Erythroblast (primary cell): ENCODE data around the gene SCNN1A.

Source experiments
- DNase-seq, 2 experiments: peaks; one replicate each; lab custom pipeline; 2025; lab: John Stamatoyannopoulos, UW
- GATA1 ChIP-seq: IDR thresholded peaks from 2 replicates; pipeline ENCODE4 v1.6.1; 2011; ENCODE audit warnings: low read depth, mild to moderate bottlenecking, control low read depth, low read length, moderate library complexity
- POLR2A ChIP-seq: IDR thresholded peaks from 2 replicates; pipeline ENCODE4 v1.6.1; 2011; ENCODE audit warnings: mild to moderate bottlenecking, low read length

Gene SCNN1A

DNA sequence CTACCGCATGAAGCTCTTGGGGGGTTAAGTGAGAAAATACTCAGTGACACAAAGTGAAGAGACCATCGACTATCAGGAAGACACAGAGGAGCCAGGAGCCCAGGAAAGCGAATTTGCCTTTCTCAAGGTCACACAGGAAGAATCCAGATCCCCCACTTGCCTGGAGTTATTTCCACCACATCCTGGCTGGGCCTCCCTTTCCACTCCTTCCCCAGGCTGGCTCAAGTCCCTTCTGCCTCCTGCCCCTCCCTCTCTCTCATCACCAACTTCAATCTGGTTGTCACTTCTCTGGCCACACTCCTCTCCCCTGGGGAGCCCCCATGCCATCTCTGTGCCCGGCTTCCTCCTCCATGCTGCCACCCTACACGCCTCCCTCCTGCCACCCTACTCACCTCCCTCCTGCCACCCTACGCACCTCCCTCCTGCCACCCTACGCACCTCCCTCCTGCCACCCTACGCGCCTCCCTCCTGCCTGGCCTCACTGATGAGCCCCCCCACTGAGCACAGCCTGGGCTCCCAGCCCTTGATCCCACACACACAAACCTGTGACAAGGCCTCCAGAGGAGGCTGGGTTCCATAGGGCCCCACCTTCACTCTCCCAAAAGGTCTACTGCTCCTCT is 6.3 kb downstream of the SCNN1A start:
- DNase-seq = no peak

DNA sequence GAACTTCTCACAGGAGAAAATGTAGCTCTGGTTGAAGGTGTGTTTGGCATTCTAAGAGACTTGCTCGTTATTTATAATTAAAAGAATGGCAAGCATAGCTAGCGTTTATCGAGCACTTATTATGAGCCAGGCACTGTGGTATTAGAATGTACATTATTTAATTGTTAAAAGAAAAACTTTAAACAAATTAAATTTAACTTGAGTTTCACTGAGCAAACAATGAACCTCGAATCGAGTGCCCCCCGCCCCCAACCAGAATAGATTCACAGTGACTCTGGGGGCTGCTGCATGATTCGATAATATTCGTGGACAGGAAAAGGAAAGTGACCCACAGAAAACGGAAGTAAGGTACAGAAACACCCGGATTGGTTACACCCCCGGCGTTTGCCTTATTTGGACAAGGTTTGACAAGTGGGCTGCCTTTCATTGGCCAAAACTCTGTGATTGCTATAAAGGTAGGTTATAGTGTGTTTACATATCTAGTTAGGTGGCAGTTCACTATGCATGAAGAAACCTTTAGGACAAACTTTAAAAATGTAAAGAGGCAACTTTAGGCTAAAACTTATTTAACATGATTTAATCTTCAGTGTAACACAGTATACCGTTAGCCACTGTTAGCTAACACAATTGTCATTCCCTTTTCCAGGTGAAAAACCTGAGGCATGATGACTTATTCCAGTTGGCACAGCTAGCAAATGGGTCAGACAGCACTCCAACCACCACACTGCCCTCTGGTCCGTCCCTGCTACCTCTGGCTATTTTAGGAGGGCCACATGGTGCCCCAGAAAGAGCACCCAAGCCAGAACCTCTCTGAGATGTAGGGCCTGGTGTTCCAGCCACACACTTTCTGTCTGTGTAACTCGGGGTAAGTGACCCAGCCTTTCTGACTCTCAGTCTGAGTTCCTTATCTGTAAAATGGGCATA is 7.1 kb downstream of the SCNN1A start:
- DNase-seq = peak; percentile 35 to 44
- TF ChIP-seq POLR2A (no peak), GATA1 (no peak)

More for the DNA sequence above, 6.3 kb downstream of the SCNN1A start:
- TF ChIP-seq POLR2A (no peak), GATA1 (no peak)

DNA sequence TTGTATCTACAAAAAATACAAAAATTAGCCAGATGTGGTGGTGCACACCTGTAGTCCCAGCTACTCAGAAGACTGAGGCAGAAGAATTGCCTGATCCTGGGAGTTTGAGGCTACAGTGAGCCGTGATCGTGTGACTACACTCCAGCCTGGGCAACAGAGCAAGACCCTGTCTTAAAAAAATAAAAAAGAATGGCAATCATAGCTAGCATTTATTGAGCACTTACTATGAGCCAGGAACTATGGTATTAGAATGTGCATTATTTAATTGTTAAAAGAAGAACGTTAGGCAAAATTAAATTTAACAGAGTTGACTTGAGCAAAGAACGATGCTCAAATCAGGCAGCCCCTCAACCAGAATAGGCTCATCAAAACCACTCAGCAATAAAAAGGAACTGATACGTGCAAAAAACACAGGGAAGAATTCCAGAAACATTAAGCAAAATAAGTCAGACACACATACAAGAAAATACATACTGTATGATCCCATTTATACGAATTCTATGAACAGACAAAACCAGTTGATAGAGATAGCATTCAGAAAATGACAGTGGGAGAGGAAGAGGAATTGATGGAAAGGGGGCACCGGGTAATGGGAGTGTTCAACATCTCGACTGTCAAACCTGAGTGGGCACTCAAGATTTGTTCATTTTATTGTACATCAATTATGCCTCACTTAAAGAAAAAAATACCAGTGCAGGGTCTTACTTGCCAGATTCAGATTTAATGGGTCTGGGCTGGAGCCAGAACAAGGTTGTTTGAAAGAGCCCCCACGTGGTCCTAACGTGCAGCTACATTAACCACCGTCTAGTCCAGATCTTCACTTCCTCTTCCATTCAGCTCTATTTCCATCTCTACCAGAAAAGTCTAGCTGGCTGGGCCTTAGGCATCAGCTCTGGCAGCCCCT is 8.0 kb downstream of the SCNN1A start:
- DNase-seq = peak; percentile 28 to 44
- TF ChIP-seq GATA1 = no peak
- no peak for TF ChIP-seq POLR2A

DNA sequence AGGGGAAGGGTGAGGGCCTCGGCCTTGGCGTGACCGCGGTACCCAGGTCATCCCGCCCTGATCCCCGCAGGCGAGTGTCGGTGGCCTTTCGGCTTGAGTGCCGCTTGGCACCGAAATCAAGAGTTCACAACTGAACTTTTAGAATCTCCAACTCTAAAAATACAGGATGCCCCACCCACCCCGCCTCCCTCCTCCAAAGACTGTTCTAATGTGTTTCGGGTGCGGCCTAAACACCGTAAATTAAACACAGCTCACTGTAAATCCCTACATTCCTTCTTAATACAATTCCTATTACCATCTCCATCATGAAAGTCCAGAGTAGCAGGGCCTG is 11.4 kb downstream of the SCNN1A start:
- DNase-seq = no peak
- TF ChIP-seq POLR2A = no peak
- no peak for TF ChIP-seq GATA1

DNA sequence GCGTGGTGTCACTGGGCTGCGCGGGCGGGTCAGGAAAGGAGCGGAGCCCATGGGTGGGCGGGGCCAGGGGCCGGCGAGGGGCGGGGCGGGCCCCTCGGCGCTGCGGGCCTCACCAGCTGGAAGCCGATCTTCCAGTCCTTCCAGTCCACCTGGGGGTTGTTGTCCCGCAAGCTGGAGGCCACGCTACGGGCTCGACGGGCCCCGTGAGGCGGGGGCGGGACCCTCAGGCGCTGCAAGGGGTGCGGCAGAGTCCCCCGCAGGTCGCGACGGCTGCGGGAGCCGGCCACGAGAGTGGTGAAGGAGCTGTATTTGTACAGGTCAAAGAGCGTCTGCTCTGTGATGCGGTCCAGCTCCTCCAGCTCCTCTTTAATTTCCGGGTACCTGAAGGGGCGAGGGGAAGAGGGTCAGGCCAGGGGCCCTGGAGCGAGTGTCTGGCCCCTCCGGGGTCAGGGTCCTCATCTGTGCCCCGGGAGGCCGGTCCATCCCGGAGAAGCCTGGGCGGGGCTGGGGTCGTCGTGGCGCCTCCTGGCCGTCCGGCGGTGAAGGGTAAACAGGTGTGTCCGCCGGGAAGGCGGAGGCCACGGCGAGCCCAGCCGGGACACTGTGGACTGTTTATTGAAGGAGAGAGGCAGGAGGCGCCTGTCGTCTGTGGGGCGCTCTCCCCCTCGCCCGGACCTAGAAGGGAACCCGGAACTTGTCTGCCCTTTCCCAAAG is 11.9 kb downstream of the SCNN1A start:
- DNase-seq = peak; percentile 55 to 79
- TF ChIP-seq POLR2A = peak; percentile 24
- no peak for TF ChIP-seq GATA1

DNA sequence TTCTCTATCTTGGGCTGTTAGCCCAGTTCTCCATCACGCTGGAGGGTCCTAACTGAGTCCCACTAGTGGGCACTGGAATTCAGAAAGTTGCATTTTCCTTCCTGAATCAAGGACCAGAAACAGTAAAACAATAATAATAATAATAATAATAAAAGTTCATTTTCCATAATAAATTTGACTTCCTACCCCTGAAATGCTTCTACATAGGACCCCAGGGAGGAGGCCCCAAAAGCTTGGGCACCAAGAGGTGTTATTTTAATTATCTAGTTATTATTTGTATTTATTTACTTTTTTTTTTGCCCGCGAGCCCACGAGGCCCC is 12.4 kb downstream of the SCNN1A start:
- TF ChIP-seq GATA1 (no peak), POLR2A (no peak)
- DNase-seq = no peak

DNA sequence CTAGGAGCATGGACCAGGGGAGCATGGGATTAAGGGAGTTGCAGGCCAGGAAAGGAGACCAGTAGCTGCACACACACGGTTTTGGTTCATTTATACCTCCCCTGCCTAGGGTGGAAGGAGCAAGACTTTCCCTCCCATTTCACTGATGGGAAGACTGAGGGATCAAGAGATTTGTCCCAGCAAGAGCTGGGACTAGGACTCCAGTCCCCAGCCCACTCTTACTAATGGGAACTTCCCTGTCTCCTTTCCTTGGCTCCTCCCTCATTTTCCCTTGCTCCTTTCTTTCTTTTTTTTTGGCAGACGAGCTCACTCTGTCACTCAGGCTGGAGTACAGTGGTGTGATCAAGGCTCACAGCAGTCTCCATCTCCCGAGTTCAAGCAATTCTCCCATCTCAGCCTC is 13.0 kb downstream of the SCNN1A start:
- DNase-seq = no peak
- TF ChIP-seq GATA1 = no peak
- TF ChIP-seq POLR2A = no peak

DNA sequence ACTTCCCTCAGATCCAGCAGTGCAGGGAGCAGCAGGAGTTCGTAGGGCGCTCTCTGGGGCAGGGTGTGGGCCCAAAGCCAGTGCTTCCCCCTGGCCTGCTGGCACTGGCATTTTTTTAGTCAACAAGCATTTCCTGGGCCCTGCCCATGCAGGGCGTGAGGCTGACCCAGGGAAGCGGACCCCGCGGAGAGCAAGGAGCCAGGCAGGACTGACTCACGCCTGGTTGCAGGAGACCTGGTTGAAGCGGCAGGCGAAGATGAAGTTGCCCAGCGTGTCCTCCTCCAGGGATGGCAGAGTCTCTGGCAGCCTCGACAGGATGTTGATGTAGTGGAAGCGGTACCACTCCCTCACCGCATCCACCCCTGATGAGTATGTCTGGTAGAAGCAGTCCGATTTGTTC is 13.5 kb downstream of the SCNN1A start:
- TF ChIP-seq GATA1 = no peak
- TF ChIP-seq POLR2A = no peak
- no peak for DNase-seq

DNA sequence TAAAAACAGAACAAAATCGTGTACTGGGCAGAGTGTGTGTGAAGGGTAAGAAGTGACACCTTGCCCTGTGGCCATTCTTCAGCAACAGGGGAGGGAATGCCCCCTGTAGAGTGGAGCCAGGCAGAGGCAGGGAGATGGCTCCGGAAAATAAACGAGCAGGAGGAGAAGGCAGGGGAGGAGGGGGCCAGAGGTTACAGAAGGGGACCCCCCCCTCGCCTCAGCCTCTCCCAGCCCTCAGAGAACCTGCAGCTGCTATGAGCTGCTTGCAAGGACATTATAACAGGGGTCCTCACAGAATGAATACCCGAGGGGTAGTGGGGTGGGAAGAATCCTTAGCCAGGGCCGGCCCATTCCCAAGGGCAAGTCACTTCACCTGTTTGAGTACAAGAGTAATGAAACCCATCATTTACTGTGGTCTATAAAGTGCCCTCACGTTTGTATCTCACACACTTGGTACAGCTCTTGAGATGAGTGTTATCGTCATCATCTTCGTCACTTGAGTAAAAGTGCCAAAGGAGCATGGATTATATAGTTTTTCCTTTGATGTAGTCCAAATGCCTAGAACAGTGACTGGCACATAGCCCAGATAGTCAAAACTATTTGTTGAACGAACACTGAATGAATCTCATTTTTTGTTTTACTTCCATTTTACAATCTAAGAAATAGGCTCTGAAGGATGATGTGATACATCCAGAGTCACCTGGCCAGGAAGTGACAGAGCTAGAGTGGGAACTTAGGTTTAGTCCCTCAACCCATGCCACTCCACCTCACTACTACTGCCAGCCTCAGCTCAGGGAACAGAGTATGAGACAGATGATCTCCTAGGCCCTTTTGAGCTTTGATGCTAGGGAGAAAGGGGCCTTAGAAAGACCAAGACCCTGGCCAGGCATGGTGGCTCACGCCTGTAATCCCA is 14.5 kb downstream of the SCNN1A start:
- DNase-seq = no peak
- TF ChIP-seq GATA1 (no peak), POLR2A (no peak)

DNA sequence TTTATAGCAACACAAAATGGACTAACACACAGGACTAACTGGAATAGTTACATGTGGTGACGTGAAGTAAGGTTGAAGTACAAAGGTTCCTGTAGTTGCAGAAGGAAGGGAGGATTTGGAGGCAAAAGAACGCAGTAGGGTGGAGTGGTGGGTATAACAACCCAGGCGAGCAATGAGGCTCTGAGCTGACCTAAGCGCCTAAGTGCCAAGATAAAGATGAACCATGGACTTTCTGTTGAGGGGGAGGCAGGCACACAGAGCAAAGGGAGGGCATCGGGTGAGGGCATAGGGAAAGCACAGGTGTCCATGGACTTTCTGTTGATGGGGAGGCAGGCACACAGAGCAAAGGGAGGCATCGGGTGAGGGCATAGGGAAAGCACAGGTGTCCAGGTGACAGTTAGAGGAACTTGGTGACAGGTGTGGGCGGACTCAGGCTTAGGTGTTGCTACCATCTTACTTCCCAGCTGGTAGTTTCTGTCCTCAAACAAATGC is 15.2 kb downstream of the SCNN1A start:
- no peak for DNase-seq
- TF ChIP-seq POLR2A (no peak), GATA1 (no peak)

DNA sequence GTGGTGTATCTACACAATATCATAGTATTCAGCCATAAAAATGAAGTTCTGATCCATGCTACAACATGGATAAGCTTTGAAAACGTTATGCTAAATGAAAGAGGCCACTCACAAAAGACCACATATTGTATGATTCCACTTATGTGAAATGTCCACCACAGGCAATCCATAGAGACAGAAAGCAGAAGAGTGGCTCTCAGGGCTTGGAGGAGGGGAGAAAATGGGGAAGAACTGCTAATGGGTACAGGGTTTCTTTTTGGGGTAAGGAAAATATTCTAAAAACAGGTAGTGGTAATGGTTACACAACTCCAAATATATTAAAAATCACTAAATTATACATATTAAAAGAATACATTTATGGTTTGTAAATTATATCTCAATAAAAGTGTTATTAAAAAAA is 16.5 kb downstream of the SCNN1A start:
- no peak for DNase-seq

DNA sequence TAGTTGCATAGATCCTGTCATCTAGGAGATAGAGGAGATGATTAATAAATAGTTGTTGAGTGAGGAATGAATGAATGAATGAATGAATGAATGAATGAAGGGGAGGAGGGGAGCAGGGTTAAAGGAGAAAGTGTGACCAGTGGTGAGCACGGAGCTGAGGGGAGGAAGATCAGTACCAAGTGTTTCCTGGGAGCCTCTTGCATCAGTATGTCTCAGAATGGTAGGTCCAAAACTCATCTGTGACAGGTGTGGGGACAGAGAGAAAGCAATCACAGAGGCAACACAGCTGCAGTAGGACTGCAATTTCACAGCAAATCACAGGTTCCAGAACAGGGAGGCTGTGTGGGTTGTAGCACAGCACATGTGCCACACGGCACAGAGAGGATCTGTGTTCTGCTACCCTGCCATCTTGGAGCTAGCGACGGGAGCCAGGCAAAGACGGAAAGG is 19.0 kb downstream of the SCNN1A start:
- TF ChIP-seq GATA1 (no peak), POLR2A (no peak)
- no peak for DNase-seq

More for the DNA sequence above, 16.5 kb downstream of the SCNN1A start:
- TF ChIP-seq GATA1 (no peak), POLR2A (no peak)
